ENCODE measurements around the gene DGKG. TPM values are rescaled to one million over a fixed set of nuclear protein-coding genes. Genes with fewer than 3 reads are reported as not detected.
A peak's percentile ranks its signal among the peaks of the same experiment; 100 is the strongest.

Gene DGKG
- total RNA-seq, 4 donors from 2014 or later = 1.3 to 5.7 (median 2.3) TPM

GRCh38 chr3:186193534-186194450 lies 168.2 kb downstream of the DGKG start:
- no peak for DNase-seq (ENCODE audit: low spot score in 2 of 2)
- H3K27ac ChIP-seq = no peak overlapping the region
- peaks cover 0 to 12% (median 5%) of the 10 kb centered on the region in 4 donors for H3K4me1 ChIP-seq
- H3K36me3 ChIP-seq = no peaks in the 10 kb centered on the region
- H3K9me3 ChIP-seq = no peaks in the 10 kb centered on the region
- H3K4me3 ChIP-seq = peak overlapping the region; percentile 8 to 41 (median 14)
- peaks cover 0 to 33% of the 10 kb centered on the region in 2 donors for H3K27me3 ChIP-seq
- TF ChIP-seq POLR2A (IDR thresholded peaks at IDR 0.05) = no peak
- TF ChIP-seq EP300 (IDR thresholded peaks at IDR 0.05) = no peak
- no peak for TF ChIP-seq CTCF (IDR thresholded peaks at IDR 0.05)
- 16 to 23% methylated on average over 39 to 51 of the region's 75 CpGs for WGBS, 2 donors

- DNase-seq (ENCODE audit: low spot score in 2 of 2) = no peak
Measured at GRCh38 chr3:186192823-186193222, 169.2 kb downstream of the DGKG start.

GRCh38 chr3:186189492-186189891 lies 172.5 kb downstream of the DGKG start:
- DNase-seq (ENCODE audit: low spot score in 2 of 2) = no peak
- 87 to 99% methylated on average over 2 of the region's 2 CpGs for WGBS, 2 donors
- Histone ChIP-seq H3K27ac (no peak overlapping the region), H3K36me3 (no peaks in the 10 kb centered on the region), H3K9me3 (no peaks in the 10 kb centered on the region), H3K4me1 (peaks cover 0 to 12% (median 5%) of the 10 kb centered on the region in 4 donors), H3K27me3 (peaks cover 0 to 18% of the 10 kb centered on the region in 2 donors), H3K4me3 (no peak overlapping the region)
- TF ChIP-seq CTCF (IDR thresholded peaks at IDR 0.05) (no peak), POLR2A (IDR thresholded peaks at IDR 0.05) (no peak), EP300 (IDR thresholded peaks at IDR 0.05) (no peak)

More at GRCh38 chr3:186192823-186193222, 169.2 kb downstream of the DGKG start:
- TF ChIP-seq EP300 (IDR thresholded peaks at IDR 0.05) (no peak), POLR2A (IDR thresholded peaks at IDR 0.05) (no peak), CTCF (IDR thresholded peaks at IDR 0.05) (no peak)
- no peaks in the 10 kb centered on the region for H3K36me3 ChIP-seq
- WGBS, 2 donors = 80% methylated on average over 6 of the region's 6 CpGs
- no peak overlapping the region for H3K27ac ChIP-seq
- H3K27me3 ChIP-seq = peaks cover 0 to 33% of the 10 kb centered on the region in 2 donors
- peaks cover 0 to 12% (median 5%) of the 10 kb centered on the region in 4 donors for H3K4me1 ChIP-seq
- H3K4me3 ChIP-seq = no peak overlapping the region
- H3K9me3 ChIP-seq = no peaks in the 10 kb centered on the region

- no peaks in the 10 kb centered on the region for H3K9me3 ChIP-seq
- H3K27me3 ChIP-seq = no peaks in the 10 kb centered on the region
- H3K4me1 ChIP-seq = no peaks in the 10 kb centered on the region
- H3K4me3 ChIP-seq = no peak overlapping the region
- no peak for TF ChIP-seq EP300 (IDR thresholded peaks at IDR 0.05)
- no peak for TF ChIP-seq POLR2A (IDR thresholded peaks at IDR 0.05)
- TF ChIP-seq CTCF (IDR thresholded peaks at IDR 0.05) = no peak
- WGBS, 2 donors = 85% methylated on average over 11 of the region's 11 CpGs
- H3K27ac ChIP-seq = no peak overlapping the region
- H3K36me3 ChIP-seq = no peaks in the 10 kb centered on the region
- DNase-seq (ENCODE audit: low spot score in 2 of 2) = no peak
Measured at GRCh38 chr3:186187401-186188275, 174.4 kb downstream of the DGKG start.

Measured in tibial nerve (tissue), 4 donors.